Mesodermal cell (in vitro differentiated cells): Measurements from ENCODE around the gene FBXL16.

Source experiments
- H3K27ac ChIP-seq: 2 replicates; pipeline ENCODE4 v1.7.0; 2013; ENCODE audit warnings: mild to moderate bottlenecking, low read depth, low read length, moderate library complexity; ENCODE audit not compliant: severe bottlenecking
- H3K36me3 ChIP-seq: 2 replicates; pipeline ENCODE4 v1.7.1; 2013; ENCODE audit warnings: mild to moderate bottlenecking, low read length, moderate library complexity; ENCODE audit not compliant: control insufficient read depth, insufficient read depth
- H3K4me1 ChIP-seq: one replicate; pipeline ENCODE4 v1.7.1; 2013; ENCODE audit warnings: mild to moderate bottlenecking, low read length; ENCODE audit not compliant: insufficient read depth, control insufficient read depth, poor library complexity, severe bottlenecking
- H3K4me3 ChIP-seq: 2 replicates; pipeline ENCODE4 v1.7.0; 2013; ENCODE audit warnings: low read length, control low read depth, mild to moderate bottlenecking; ENCODE audit not compliant: insufficient read depth, poor library complexity, severe bottlenecking; ENCODE audit errors: extremely low read depth
- H3K9me3 ChIP-seq: 2 replicates; pipeline ENCODE4 v1.7.1; 2013; ENCODE audit warnings: mild to moderate bottlenecking, low read length, moderate library complexity; ENCODE audit not compliant: control insufficient read depth
- WGBS, 2 experiments: methylation state at CpG; one replicate each; pipeline ENCODE4 v1.1.5; 2013; ENCODE audit warnings: missing lambda C conversion rate in 2 of 2; ENCODE audit not compliant: insufficient coverage in 2 of 2; 5-methylcytosine and 5-hydroxymethylcytosine counted together

The FBXL16 gene

GRCh38 chr16:662597-662996 is 43.0 kb downstream of the FBXL16 start:
- Histone ChIP-seq H3K36me3 (peaks cover 9% of the 10 kb centered on the region), H3K27ac (no peak overlapping the region), H3K9me3 (no peaks in the 10 kb centered on the region), H3K4me3 (no peak overlapping the region), H3K4me1 (peaks cover 4% of the 10 kb centered on the region)
- 96% methylated on average over 21 of the region's 21 CpGs for WGBS, 2 experiments

- Histone ChIP-seq H3K4me1 (peaks cover 4% of the 10 kb centered on the region), H3K9me3 (no peaks in the 10 kb centered on the region), H3K27ac (no peak overlapping the region), H3K4me3 (no peak overlapping the region), H3K36me3 (peaks cover 9% of the 10 kb centered on the region)
- WGBS, 2 experiments: 97% methylated on average over 18 to 19 of the region's 19 CpGs
These were observed 43.5 kb downstream of the FBXL16 start for GRCh38 chr16:662095-662494.

- Histone ChIP-seq H3K36me3 (peaks cover 9% of the 10 kb centered on the region), H3K27ac (no peak overlapping the region), H3K9me3 (no peaks in the 10 kb centered on the region), H3K4me3 (no peak overlapping the region), H3K4me1 (peaks cover 4% of the 10 kb centered on the region)
- 80 to 88% methylated on average over 28 to 29 of the region's 35 CpGs for WGBS, 2 experiments
These were observed 44.3 kb downstream of the FBXL16 start for GRCh38 chr16:661184-661821.

- H3K36me3 ChIP-seq: peaks cover 13% of the 10 kb centered on the region
- peaks cover 4% of the 10 kb centered on the region for H3K4me1 ChIP-seq
- H3K27ac ChIP-seq: no peak overlapping the region
- no peak overlapping the region for H3K4me3 ChIP-seq
- H3K9me3 ChIP-seq: no peaks in the 10 kb centered on the region
- 34 to 55% methylated on average over 14 to 30 of the region's 43 CpGs for WGBS, 2 experiments
These were observed 45.0 kb downstream of the FBXL16 start for GRCh38 chr16:660459-661183.

GRCh38 chr16:660132-660458 is 45.5 kb downstream of the FBXL16 start:
- H3K4me3 ChIP-seq: no peak overlapping the region
- no peaks in the 10 kb centered on the region for H3K9me3 ChIP-seq
- peaks cover 4% of the 10 kb centered on the region for H3K4me1 ChIP-seq
- 75 to 80% methylated on average over 5 to 6 of the region's 6 CpGs for WGBS, 2 experiments
- H3K27ac ChIP-seq: no peak overlapping the region
- peaks cover 13% of the 10 kb centered on the region for H3K36me3 ChIP-seq

GRCh38 chr16:659618-660017 is 46.0 kb downstream of the FBXL16 start:
- H3K4me3 ChIP-seq: no peak overlapping the region

GRCh38 chr16:658679-659571 is 46.7 kb downstream of the FBXL16 start:
- 93 to 95% methylated on average over 31 to 34 of the region's 35 CpGs for WGBS, 2 experiments
- Histone ChIP-seq H3K9me3 (no peaks in the 10 kb centered on the region), H3K36me3 (peaks cover 15% of the 10 kb centered on the region)

More at GRCh38 chr16:659618-660017, 46.0 kb downstream of the FBXL16 start:
- WGBS, 2 experiments: 88 to 93% methylated on average over 19 to 20 of the region's 20 CpGs
- H3K9me3 ChIP-seq: no peaks in the 10 kb centered on the region
- peaks cover 4% of the 10 kb centered on the region for H3K4me1 ChIP-seq
- no peak overlapping the region for H3K27ac ChIP-seq
- peaks cover 13% of the 10 kb centered on the region for H3K36me3 ChIP-seq

GRCh38 chr16:657487-657886 is 48.1 kb downstream of the FBXL16 start:
- Histone ChIP-seq H3K36me3 (peaks cover 21% of the 10 kb centered on the region), H3K4me1 (peaks cover 4% of the 10 kb centered on the region), H3K27ac (no peak overlapping the region), H3K4me3 (no peak overlapping the region), H3K9me3 (no peaks in the 10 kb centered on the region)
- WGBS, 2 experiments: 95 to 96% methylated on average over 18 to 20 of the region's 22 CpGs

More at GRCh38 chr16:658679-659571, 46.7 kb downstream of the FBXL16 start:
- Histone ChIP-seq H3K4me3 (no peak overlapping the region), H3K27ac (no peak overlapping the region), H3K4me1 (peaks cover 4% of the 10 kb centered on the region)

- Histone ChIP-seq H3K4me3 (no peak overlapping the region), H3K9me3 (no peaks in the 10 kb centered on the region), H3K27ac (no peak overlapping the region), H3K36me3 (peaks cover 25% of the 10 kb centered on the region), H3K4me1 (no peaks in the 10 kb centered on the region)
- whole genome bisulfite sequencing, 2 experiments: 93 to 96% methylated on average over 8 to 11 of the region's 12 CpGs
These were observed 51.6 kb downstream of the FBXL16 start for GRCh38 chr16:654034-654433.

- H3K36me3 ChIP-seq: peaks cover 20% of the 10 kb centered on the region
These were observed 52.9 kb downstream of the FBXL16 start for GRCh38 chr16:652454-653305.

More at GRCh38 chr16:652454-653305, 52.9 kb downstream of the FBXL16 start:
- H3K4me3 ChIP-seq: no peak overlapping the region
- H3K9me3 ChIP-seq: no peaks in the 10 kb centered on the region
- H3K4me1 ChIP-seq: peaks cover 7% of the 10 kb centered on the region
- no peak overlapping the region for H3K27ac ChIP-seq
- 94 to 95% methylated on average over 27 to 28 of the region's 28 CpGs for WGBS, 2 experiments
